ENCODE measurements around the gene CD274. TPM values are rescaled to one million over a fixed set of nuclear protein-coding genes. Genes with fewer than 3 reads are reported as not detected.

Gene CD274
- total RNA-seq, 3 donors from 2014 or later, result 1.6 to 3.1 (median 2.9) TPM

- TF ChIP-seq CTCF (IDR thresholded peaks at IDR 0.05) (no peak), POLR2A (IDR thresholded peaks at IDR 0.05) (no peak), POLR2AphosphoS5 (IDR thresholded peaks at IDR 0.05) (no peak)
- H3K9me3 ChIP-seq, result no peaks in the 10 kb centered on the region
- H3K27me3 ChIP-seq, result no peaks in the 10 kb centered on the region
- no peak overlapping the region for H3K4me3 ChIP-seq
- intact Hi-C loops (cut with DNase I; ENCODE audit: low total_unique reads), result no loop called here
- H3K27ac ChIP-seq, result no peak overlapping the region
- DNase-seq (ENCODE audit: low spot score in 2 of 2), result no peak
- H3K36me3 ChIP-seq, result no peaks in the 10 kb centered on the region
- H3K4me1 ChIP-seq, result no peaks in the 10 kb centered on the region
Measured at GRCh38 chr9:5419987-5420386, 30.4 kb upstream of the CD274 start.

GRCh38 chr9:5421163-5421562 lies 29.2 kb upstream of the CD274 start:
- H3K4me3 ChIP-seq, result no peak overlapping the region
- no peaks in the 10 kb centered on the region for H3K4me1 ChIP-seq
- no peaks in the 10 kb centered on the region for H3K36me3 ChIP-seq
- H3K9me3 ChIP-seq, result no peaks in the 10 kb centered on the region
- DNase-seq (ENCODE audit: low spot score in 2 of 2), result no peak
- no peaks in the 10 kb centered on the region for H3K27me3 ChIP-seq
- TF ChIP-seq CTCF (IDR thresholded peaks at IDR 0.05), result no peak
- TF ChIP-seq POLR2A (IDR thresholded peaks at IDR 0.05), result no peak
- no peak for TF ChIP-seq POLR2AphosphoS5 (IDR thresholded peaks at IDR 0.05)
- H3K27ac ChIP-seq, result no peak overlapping the region
- intact Hi-C loops (cut with DNase I; ENCODE audit: low total_unique reads), result no loop called here

GRCh38 chr9:5422276-5422675 lies 28.1 kb upstream of the CD274 start:
- H3K4me3 ChIP-seq, result no peak overlapping the region
- H3K9me3 ChIP-seq, result no peaks in the 10 kb centered on the region
- TF ChIP-seq POLR2AphosphoS5 (IDR thresholded peaks at IDR 0.05) (no peak), CTCF (IDR thresholded peaks at IDR 0.05) (no peak), POLR2A (IDR thresholded peaks at IDR 0.05) (no peak)
- no peak overlapping the region for H3K27ac ChIP-seq
- no peaks in the 10 kb centered on the region for H3K36me3 ChIP-seq
- DNase-seq (ENCODE audit: low spot score in 2 of 2), result no peak
- intact Hi-C loops (cut with DNase I; ENCODE audit: low total_unique reads), result no loop called here
- H3K4me1 ChIP-seq, result no peaks in the 10 kb centered on the region
- H3K27me3 ChIP-seq, result no peaks in the 10 kb centered on the region

GRCh38 chr9:5425006-5425628 lies 25.2 kb upstream of the CD274 start:
- Histone ChIP-seq H3K4me1 (no peaks in the 10 kb centered on the region), H3K9me3 (no peaks in the 10 kb centered on the region), H3K27me3 (no peaks in the 10 kb centered on the region), H3K4me3 (no peak overlapping the region), H3K27ac (no peak overlapping the region), H3K36me3 (no peaks in the 10 kb centered on the region)
- DNase-seq (ENCODE audit: low spot score in 2 of 2), result no peak
- TF ChIP-seq POLR2AphosphoS5 (IDR thresholded peaks at IDR 0.05) (no peak), CTCF (IDR thresholded peaks at IDR 0.05) (peak in 1 of 3 donors; percentile 44), POLR2A (IDR thresholded peaks at IDR 0.05) (no peak)
- intact Hi-C loops (cut with DNase I; ENCODE audit: low total_unique reads), result no loop called here

GRCh38 chr9:5427005-5427404 lies 23.3 kb upstream of the CD274 start:
- Histone ChIP-seq H3K27me3 (no peaks in the 10 kb centered on the region), H3K4me1 (no peaks in the 10 kb centered on the region), H3K36me3 (no peaks in the 10 kb centered on the region), H3K9me3 (no peaks in the 10 kb centered on the region), H3K4me3 (no peak overlapping the region), H3K27ac (no peak overlapping the region)
- intact Hi-C loops (cut with DNase I; ENCODE audit: low total_unique reads), result no loop called here
- TF ChIP-seq POLR2A (IDR thresholded peaks at IDR 0.05), result no peak
- no peak for TF ChIP-seq POLR2AphosphoS5 (IDR thresholded peaks at IDR 0.05)
- no peak for TF ChIP-seq CTCF (IDR thresholded peaks at IDR 0.05)
- DNase-seq (ENCODE audit: low spot score in 2 of 2), result no peak
